ENCODE measurements around the gene RUBCN. TPM values are rescaled to one million over a fixed set of nuclear protein-coding genes. Genes with fewer than 3 reads are reported as not detected.

RUBCN gene
- total RNA-seq, 4 donors from 2014 or later, result 24.0 to 63.7 (median 43.4) TPM

- no peak for TF ChIP-seq CTCF (IDR thresholded peaks at IDR 0.05; ENCODE audit: low read depth)
Measured at GRCh38 chr3:197753263-197753662, 16.6 kb upstream of the RUBCN start.

- TF ChIP-seq CTCF (IDR thresholded peaks at IDR 0.05; ENCODE audit: low read depth), result no peak
Measured at GRCh38 chr3:197752107-197752506, 15.4 kb upstream of the RUBCN start.

- no peak for TF ChIP-seq CTCF (IDR thresholded peaks at IDR 0.05; ENCODE audit: low read depth)
Measured at GRCh38 chr3:197750858-197751737, 14.4 kb upstream of the RUBCN start.

- no peak for TF ChIP-seq CTCF (IDR thresholded peaks at IDR 0.05; ENCODE audit: low read depth)
Measured at GRCh38 chr3:197750396-197750831, 13.7 kb upstream of the RUBCN start.

GRCh38 chr3:197749601-197750395 is 13.1 kb upstream of the RUBCN start, which contains the start of gene FYTTD1:
Gene FYTTD1 (plus strand): TSS chr3:197749883. CDS start chr3:197749972, 89 bp downstream.
- TF ChIP-seq CTCF (IDR thresholded peaks at IDR 0.05; ENCODE audit: low read depth), result no peak

GRCh38 chr3:197749315-197749600 is 12.6 kb upstream of the RUBCN start:
- no peak for TF ChIP-seq CTCF (IDR thresholded peaks at IDR 0.05; ENCODE audit: low read depth)
